RWPE1 (cell line): ENCODE data around the gene ABR.

Experiments used
- CTCF ChIA-PET: fragments of 350-600 bp; sonication (Branson Sonifier 250); formaldehyde crosslinking; extraction: SDS; loops from one replicate; lab custom pipeline; 2021; lab: Yijun Ruan, JAX
- POLR2A ChIA-PET: fragments of 400-600 bp; formaldehyde crosslinking; extraction: SDS; loops from one replicate; lab custom pipeline; 2020; ENCODE audit warnings: antibody characterized with exemption; ENCODE audit not compliant: low non-redundant PET; lab: Yijun Ruan, JAX
- DNase-seq: peaks from one replicate; pipeline ENCODE4 v3.0.0; 2012; ENCODE audit warnings: low spot score
- H3K27ac ChIP-seq: fragments of 450-650 bp; 2 replicates; pipeline ENCODE4 v1.5.1; 2017
- TF ChIP-seq, protein P1 (sequence below): fragments of 450-650 bp; conservative IDR thresholded peaks from 2 replicates; pipeline ENCODE4 v1.5.1; 2017; ENCODE audit warnings: low read depth, mild to moderate bottlenecking

The ABR gene

DNA sequence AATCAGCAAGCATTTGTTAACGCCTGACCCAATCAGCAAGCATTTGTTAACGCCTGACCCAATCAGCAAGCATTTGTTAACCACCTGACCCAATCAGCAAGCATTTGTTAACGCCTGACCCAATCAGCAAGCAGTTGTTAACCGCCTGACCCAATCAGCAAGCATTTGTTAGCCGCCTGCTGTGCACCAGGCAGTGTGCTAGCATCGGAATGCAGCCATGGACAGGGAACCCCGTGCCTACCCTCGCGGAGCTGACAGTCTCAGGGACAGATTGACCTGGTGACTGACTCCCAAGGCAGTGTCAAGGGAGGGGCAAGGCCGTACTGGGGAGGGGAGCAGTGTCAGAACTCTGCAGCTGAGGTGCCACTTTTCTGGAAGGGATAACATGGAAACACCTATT, 66.9 kb downstream of the ABR start:
- TF ChIP-seq, protein P1, sequence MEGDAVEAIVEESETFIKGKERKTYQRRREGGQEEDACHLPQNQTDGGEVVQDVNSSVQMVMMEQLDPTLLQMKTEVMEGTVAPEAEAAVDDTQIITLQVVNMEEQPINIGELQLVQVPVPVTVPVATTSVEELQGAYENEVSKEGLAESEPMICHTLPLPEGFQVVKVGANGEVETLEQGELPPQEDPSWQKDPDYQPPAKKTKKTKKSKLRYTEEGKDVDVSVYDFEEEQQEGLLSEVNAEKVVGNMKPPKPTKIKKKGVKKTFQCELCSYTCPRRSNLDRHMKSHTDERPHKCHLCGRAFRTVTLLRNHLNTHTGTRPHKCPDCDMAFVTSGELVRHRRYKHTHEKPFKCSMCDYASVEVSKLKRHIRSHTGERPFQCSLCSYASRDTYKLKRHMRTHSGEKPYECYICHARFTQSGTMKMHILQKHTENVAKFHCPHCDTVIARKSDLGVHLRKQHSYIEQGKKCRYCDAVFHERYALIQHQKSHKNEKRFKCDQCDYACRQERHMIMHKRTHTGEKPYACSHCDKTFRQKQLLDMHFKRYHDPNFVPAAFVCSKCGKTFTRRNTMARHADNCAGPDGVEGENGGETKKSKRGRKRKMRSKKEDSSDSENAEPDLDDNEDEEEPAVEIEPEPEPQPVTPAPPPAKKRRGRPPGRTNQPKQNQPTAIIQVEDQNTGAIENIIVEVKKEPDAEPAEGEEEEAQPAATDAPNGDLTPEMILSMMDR, result no peak
- ChIA-PET CTCF (interaction anchor here (1.2 kb wide), 1 partner anchor 55 kb away, joined by 3 read pairs; no protein-coding TSS in a partner anchor), POLR2A (no interaction called here)
- no peak for DNase-seq
- peak overlapping the region; percentile 91 for H3K27ac ChIP-seq

DNA sequence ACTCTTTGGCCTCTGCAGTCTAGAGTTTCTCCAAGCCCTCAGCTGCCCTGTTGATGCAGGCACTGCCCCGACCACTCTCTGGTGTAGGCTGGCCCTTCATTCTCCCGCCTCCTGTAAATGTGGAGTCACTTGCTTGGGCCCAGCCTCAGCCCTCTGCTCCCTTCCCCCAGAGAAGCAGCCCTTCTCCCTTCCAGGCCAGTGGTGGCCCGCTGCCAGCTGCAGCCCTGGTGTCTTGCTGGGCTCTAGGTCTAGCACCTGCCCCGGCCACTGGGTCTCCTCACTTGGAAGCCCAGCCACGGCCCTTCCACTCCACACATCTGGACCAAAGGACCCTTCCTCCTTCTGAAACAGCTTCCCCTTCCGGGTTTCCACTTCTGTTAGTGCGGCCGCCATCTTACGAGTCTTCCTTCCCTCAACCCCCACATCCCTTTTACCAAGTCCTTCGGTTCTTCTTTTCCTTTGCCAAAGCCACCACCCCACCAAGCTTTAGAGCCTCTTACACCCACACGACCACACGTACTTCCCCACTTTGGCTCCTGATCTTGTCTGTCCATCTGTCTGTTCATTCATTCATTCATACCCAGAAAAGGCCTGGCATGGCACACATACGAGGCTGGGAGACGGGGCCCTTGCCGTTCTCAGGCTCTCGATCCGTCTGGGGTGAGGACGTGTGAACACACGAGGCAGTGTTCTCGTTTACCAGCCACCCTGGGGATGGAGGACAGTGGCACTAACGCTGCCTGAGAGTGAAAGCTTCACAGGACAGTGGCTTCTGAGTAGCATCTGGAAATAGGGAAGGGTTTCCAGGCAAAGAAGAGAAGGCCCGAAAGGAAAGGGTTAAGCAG, 68.0 kb downstream of the ABR start:
- CTCF ChIA-PET, result interaction anchor here (0.6 to 1.4 kb wide), 2 partner anchors 11 to 45 kb away, joined by 3 to 7 read pairs; no protein-coding TSS in a partner anchor
- peak overlapping the region; percentile 97 for H3K27ac ChIP-seq
- TF ChIP-seq, protein P1, result no peak
- DNase-seq, result no peak
- POLR2A ChIA-PET, result no interaction called here

DNA sequence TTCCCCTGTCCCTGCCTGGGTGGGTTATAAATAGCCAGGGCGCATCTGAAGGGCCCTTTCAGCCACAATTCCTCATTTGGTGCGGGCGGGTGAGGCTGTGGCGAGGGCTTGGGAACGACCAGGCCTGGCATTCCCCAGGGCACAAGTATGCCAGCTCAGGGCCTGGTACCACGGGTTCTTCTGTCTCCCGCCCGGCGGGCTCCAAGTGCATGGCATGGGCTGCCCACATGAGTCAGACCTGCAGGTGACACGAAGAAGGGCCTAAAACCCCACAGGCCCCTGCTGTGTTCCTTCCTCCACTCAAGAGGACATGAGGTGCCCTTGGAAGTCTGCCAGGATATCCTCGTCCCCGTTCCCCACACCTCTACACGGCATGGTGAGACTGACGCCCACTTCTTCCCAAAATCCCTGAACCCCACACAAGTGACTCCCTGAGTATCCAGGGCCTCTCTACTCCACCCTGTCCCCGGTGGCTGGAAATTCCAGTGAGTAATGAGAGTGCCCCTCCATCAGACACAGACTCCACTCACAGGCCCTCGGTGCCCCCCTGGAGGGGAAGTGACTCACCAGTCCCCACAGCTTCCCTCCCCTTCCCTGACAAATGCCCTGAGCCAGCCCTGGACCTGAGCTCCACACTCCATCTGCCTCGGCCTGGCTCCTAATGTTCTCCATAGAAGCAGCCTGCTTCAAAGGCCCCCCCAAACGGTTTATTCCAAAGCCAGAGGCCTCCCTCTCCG, 68.8 kb downstream of the ABR start:
- ChIA-PET POLR2A (interaction anchor here (0.7 kb wide), 1 partner anchor 36 kb away, joined by 3 read pairs; no protein-coding TSS in a partner anchor), CTCF (interaction anchor here (0.5 to 1.4 kb wide), 5 partner anchors 11 to 127 kb away, joined by 3 to 7 read pairs (median 3); no protein-coding TSS in a partner anchor)
- DNase-seq, result peak; percentile 71
- peak overlapping the region; percentile 97 for H3K27ac ChIP-seq
- TF ChIP-seq, protein P1, result no peak

DNA sequence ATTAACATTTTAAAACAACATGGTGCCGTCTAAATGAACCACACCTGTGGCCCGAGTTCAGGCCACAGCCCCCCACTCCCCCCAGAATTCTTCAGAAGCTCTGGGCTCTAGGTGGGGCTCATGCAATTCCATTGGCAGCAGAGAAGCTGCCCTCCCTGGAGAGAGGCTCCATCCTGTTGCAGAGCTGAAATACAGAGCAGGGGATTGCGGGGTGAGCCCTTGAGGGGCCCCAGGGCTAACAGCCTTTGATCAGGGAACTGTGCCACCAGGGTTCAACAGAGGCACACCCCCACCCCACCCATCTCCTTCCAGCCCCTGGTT, 69.3 kb downstream of the ABR start:
- TF ChIP-seq, protein P1, result no peak
- ChIA-PET POLR2A (interaction anchor here (0.7 kb wide), 1 partner anchor 36 kb away, joined by 3 read pairs; no protein-coding TSS in a partner anchor), CTCF (interaction anchor here (0.5 to 0.9 kb wide), 5 partner anchors 11 to 128 kb away, joined by 3 read pairs; no protein-coding TSS in a partner anchor)
- H3K27ac ChIP-seq, result peak overlapping the region; percentile 97
- no peak for DNase-seq

DNA sequence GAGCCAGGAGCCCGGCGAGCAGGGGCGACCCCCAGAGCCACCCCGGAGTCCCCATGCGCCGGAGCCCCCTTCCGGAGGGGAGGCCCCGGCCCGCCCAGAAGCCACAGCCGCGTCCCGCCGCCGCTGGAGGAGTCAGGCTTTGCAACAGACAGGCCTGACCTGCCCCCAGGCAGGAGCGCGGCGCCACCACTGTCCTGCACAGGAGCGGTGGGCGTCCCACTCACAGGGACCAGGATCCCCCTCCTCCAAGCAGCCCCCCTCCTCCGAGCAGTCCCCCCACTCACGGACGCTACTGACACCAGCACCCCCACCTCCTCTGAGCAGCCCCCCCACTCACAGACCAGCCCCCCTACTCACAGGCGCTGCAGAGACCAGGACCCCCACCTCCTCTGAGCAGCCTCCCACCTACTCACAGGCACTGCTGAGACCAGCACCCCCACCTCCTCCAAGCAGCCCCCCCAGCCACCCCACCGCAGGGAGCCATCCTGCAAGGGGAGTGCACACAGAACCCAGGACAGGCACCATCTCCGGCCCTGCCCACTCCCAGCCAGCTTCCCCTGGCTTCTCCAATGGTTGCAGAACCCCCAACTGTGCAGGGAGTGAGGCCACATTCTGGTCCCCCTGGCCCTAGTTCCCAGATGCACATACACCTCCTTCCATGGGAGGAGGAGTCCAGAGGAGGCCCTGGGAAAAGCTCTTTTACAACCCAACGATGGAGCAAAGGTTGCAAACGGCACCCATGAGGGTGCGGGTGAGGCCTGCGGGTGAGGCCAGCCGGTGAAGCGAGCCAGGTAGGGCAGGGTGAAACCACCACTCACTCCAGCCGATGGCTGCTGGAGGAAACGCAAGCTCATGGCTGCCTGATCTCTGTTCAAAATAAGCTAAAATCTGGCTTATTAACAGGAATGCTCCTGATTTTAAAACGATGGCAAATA, 69.9 kb downstream of the ABR start:
- ChIA-PET CTCF (interaction anchor here (0.6 to 0.9 kb wide), 2 partner anchors 51 to 58 kb away, joined by 3 read pairs; no protein-coding TSS in a partner anchor), POLR2A (interaction anchor here (0.7 kb wide), 1 partner anchor 37 kb away, joined by 3 read pairs; no protein-coding TSS in a partner anchor)
- TF ChIP-seq, protein P1, result no peak
- DNase-seq, result no peak
- peak overlapping the region; percentile 97 for H3K27ac ChIP-seq
